NCI-H1436 treated with DMSO at 0.1 percent for 48 hours (cell line): Measurements from ENCODE around the gene KISS1R.

Experiments
- DNase-seq: peaks from one replicate; lab custom pipeline; 2025; lab: John Stamatoyannopoulos, UW

Gene KISS1R

DNA sequence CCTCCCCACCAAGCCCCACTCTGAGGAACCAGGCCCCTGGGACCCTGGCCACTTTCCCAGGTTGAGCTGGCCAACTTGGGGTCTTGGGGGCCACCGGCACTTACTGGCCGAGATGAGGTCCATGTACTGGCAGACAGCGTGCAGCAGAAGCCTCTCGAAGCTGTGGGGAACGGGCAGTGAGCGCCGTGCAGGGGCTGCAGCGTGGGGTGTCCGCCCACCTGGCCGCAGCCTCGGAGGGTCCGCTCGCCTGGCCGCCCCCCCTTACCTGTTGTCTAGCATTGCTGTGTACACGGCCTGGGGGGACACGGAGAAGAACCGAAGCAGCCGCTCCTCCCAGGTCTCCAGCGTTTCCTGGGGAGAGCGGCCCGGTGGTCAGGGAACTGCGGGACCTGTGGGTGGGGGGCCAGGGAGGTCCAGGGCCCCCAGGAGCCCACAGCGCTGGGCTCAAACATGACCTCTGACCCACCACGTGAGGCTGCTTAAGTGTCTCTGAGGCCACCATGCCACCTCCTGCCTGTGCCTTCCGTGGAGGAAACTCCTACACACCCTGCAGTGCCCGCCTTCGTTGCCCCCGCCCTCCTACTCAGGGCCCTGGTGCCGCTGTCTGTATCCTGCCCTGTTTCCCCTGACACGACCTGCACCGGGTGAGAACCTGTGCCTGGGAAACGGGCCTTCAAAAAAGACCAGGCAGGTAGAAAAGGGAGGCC is 17.6 kb upstream of the KISS1R start:
- DNase-seq = no peak

DNA sequence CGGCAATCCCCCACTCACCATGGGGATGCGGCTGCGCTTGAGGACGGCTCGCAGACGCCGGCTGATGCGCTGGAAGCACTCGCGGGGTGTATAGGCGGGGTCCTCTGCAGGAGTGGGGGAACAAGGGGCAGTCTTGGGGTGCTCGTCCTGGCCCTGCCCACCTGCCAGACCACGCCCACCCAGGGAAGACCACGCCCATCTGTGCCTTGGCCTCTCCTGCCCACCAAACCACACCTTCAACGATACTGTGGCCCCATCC is 17.2 kb upstream of the KISS1R start:
- no peak for DNase-seq

DNA sequence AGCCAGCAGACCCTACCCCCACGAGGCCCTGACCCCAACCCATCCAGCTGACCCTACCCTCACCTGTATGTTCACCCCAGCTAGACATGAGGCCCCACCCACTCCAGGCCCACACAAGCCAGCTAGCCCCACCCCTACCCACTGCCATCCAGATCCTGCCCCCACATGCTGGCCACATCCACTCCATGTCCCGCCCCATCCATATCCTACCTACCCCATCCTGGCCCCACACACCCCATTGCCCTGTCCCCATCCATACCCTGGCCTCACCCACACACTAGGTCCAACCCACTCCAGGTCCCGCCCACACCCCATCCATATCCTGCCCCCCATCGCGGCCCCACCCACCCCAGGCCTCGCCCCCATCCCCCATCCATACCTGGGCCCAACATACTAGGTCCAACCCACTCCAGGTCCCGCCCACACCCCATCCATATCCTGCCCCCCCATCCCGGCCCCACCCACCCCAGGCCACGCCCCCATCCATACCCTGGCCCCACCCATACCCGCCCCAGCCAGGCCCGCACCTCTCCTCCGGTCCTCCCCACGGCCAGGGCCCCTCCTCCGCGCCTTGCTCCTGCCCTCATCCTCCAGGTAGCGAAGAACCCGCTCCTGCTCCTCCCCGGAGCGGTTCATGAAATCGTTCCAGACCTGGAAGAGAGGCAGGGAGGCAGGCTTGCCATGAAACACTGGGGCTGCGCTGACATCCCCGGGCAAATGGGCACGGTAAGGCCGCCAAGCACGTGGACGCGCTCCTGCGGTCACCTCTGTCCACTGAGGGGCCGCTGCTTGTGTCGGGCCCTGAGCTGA is 16.6 kb upstream of the KISS1R start:
- DNase-seq = no peak

DNA sequence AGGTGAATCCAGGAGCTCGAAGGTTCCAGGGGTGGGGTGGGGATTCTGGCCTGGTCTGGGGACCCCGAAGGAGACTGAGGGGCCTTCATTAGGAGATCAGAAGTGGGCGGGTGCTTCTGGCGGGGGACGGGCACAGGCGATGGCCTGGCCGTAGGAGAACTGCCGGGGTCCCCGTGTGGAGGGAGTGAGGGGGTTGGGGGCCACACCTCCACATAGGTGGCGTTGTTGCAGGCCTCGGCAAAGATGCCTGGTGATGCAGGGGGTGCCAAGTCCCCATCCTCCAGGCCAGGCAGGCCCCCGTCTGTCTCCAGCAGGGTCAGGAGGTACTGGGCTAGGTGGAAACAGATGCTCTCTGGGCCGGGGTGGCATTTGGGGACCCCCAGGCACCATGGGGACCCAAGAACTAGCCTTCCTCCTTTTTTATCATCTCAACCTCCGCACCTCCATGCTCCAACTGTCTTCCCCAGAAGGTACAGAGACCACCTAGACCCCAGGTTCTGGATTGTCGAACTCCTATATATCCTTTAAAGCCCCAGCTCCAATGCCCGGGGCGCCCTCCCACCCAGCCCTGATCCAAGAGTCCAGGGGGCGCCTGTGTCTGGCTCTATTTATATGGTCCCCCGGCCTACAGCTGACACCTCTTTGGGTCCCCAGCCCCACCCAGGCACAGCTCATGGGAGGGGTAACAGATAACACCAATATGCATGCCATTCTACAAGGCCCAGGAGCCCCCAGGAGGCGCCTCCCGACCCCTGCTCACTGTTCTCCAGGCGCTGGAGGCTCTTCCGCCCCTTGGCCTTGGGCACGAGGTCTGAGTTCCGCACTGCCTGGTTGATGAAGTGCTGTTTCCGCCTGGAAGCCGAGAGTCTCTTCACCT is 15.7 kb upstream of the KISS1R start:
- DNase-seq = no peak

DNA sequence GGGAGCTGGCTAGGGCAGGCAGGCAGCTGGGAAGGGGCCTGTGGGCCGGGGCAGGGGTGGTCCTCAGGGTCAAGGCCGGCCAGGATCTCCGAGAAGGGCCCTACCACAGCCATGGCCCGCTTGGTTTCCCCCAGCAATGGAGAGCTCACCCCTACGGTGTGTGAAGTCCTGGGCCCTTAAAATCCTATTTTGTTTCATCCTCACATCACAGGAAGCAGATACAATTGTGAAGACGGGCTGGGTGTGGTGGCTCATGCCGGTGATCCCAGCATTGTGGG is 15.1 kb upstream of the KISS1R start:
- DNase-seq = no peak

DNA sequence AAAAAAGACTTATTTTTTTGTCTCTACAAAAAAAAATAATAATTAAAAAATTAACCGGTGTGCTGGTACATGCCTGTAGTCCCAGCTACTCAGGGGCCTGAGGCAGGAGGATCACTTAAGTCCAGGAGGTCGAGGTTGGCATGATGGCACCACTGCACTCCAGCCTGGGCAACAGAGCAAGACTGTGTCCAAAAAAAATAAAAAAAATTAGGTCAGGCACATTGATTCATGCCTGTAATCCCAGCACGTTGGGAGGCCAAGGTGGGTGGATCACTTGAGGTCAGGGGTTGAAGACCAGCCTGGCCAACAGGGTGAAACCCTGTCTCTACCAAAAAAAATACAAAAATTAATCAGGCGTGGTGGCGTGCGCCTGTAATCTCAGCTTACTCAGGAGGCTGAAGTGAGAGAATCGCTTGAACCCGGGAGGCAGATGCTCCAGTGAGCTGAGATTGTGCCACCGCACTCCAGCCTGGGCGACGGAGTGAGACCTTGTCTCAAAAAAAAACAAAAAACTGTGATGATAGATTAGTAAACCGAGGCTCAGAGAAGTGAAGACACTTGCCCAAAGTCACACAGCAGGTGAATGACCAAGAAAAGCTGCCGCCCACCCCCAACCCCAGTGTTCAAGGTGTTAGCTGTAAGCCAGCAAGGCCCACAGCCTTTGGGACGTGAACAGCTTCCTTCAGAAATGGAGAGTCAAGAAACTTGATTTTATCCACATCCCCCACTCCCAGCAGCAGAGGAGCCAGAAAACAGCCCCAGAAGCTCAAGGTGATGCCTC is 14.5 kb upstream of the KISS1R start:
- DNase-seq = no peak

DNA sequence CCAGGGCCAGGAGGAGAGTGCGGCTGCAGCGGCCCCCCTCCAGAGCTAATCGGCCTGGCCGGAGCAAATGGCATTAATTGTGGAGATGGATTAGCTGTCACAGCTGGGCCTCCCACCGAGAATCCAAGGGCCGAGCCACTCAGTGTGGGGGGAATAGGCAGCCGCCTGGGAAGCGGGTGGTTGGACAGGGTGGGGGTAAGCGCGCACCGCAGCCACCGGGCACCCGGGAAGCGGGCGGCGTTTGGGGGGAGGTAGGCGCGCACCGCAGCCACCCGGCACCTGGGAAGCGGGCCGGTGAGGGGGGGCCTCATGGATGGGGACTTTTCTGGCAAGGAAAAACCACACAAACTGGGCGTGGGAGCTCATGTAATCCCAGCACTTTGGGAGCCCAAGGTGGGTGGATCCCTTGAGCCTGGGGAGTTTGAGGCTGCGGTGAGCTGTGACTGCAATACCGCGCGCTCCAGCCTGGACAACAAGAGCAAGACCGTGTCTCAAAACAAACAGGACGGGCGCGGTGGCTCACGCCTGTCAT is 13.8 kb upstream of the KISS1R start:
- DNase-seq = no peak

DNA sequence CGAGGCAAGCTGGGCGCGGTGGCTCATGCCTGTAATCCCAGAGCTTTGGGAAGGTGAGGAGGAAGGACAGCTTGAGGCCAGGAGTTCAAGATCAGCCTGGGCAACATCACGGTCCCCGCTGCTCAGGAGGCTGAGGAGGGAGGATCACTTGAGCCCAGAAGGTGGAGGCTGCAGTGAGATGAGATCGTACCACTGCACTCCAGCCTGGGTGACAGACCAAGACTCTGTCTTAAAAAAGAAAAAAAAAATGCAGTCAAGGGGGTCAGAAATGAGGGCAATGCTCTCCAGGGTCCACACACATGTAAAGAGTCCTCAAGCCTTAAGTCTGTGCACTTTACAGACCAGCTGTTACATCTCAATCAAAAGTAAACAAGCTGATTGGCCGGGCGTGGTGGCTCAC is 12.6 kb upstream of the KISS1R start:
- no peak for DNase-seq

DNA sequence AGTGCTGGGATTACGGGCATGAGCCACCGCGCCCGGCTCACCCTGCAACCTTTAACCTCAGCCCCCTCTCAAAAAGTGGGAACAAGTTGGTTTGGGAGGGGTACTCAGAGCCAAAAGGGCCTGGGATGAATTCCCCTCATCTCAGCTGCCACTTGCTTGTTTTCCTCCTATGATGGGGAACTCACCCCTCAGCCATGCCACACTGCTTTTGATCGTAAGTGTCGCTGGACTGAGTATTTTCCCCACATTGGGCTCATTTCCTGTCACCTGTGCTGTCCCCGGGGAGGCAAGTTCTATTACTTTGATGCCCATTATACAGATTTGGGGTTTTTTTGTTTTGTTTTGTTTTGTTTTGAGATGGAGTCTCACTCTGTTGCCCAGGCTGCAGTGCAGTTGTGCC is 10.7 kb upstream of the KISS1R start:
- DNase-seq = no peak

DNA sequence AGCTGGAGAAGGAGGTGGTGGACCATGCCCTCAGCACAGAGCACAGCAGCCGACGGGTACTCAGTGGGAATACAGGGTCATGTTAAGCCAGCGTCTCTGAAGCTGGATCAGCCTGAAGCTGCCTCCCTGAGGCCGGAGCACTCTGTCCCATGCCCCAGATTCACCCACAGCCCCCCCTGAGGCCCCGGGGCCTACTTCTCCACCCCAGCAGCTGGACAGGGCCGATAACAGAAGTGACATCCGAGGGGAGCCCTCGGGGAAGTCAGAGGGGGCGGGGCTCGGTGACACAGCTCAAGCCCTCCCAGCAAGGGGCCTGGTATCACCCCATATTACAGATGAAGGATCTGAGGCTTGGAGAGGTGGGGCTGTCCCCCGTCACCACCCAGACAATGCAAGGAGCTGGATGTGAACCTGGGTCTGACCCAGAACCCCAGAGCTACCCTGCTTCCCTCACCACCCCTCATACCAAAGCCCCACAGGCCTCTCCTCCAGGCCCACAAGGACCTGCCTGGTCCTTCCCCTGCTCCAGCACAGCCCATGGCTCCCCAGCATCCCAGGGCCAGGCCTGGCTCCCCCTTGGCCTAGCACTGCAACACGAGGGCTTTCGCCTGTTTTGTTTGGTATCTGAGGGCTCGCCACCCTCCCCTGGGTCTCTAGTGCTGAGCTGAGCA is 9.8 kb upstream of the KISS1R start:
- DNase-seq = no peak

DNA sequence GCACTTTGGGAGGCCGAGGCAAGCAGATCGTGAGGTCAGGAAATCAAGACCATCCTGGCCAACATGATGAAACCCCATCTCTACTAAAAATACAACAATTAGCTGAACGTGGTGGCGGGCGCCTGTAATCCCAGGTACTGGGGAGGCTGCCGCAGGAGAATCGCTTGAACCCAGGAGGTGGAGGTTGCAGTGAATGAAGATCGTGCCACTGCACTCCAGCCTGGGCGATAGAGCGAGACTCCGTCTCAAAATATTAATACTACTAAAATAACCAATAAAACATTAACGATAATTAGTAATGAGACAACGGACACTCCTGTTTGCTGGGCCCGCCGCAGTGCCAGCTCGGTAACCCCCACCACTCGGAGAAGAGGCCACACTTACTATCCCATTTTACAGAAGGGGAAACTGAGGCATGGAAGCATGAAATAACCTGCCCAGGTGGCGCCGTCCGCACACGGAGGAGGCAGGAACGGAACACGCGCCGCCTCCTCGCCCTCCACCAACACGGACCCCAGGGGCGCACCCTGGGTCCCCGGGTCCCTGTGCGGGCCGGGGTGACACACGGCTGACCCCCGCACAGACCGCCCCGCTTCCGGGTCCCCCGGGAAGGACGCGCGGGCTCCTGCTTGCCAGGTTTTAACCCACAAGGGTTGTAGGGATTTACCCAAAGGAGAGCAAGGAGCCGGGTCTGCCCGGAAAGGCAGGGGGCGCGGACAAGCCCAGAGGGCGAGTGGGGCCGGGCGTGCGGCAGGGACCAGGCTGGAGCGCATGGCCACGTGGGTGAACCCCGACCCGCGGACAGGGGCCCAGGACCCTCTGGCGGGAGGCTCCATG is 5.7 kb upstream of the KISS1R start:
- no peak for DNase-seq

DNA sequence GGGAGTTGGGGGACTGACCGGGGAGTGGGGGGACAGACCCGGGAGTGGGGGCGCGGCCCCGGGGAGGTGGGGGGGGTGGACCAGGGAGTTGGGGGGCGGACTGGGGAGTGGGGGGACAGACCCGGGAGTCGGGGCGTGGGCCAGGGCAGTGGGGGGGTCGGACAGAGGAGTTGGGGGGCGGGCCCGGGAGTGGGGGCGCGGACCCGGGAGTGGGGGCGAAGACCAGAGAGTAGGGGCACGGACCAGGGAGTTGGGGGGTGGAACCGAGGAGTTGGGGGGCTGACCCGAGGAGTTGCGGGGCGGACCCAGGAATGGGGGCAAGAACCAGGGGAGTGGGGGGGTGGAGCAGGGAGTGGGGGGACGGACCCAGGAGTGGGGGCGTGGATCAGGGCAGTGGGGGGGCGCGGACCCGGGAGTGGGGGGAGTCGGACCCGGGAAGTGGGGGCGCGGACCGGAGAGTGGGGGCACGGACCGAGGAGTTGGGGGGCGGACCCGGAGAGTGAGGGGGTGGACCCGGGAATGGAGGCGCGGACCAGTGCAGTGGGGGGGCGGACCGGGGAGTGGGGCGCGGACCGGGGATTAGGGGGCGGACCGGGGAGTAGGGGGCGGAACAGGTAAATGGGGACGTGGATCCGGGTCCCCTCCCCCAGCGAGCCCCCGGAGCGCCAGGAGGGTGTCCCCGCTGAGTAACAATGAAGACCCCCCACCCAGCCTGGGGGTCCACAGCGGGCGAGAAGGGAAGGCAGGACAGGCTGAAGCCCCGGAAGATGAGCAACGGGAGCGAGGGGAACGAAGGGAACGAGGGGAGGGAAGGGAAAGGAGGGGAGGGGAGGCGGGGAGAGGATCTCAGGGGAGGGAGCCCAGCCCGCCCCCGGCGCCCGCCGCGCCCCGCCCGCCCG is 4.7 kb upstream of the KISS1R start:
- DNase-seq = no peak

DNA sequence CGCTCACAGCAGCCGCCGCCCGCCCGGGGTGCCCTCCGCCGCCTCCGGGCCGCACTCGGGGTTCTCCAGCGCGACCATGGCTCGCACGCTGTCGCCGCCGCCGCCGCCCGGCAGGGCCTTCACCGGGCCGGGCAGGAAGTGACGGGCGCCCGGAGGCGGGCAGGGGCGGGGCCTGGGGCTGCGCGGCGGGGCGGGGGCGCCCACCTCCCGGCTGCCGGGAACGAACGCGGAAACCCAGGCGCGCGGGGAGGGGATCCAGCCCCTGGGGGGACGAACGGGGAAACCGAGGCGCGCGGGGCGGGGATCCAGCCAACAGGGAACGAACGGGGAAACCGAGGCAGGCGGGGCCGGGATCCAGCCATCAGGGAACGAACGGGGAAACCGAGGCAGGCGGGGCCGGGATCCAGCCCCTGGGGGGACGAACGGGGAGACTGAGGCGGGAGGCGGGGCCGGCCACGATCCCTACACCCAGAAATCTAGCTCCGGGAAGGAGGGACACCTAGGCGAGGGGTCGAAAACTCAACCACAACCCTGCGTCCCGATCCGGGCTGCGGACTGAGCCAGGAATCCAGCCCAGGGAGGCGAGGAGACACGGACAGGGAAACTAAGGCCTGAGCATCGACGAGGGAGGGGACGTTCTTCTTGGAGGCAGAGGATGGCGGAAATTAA is 3.9 kb upstream of the KISS1R start, which contains the start of gene R3HDM4:
TSS of gene R3HDM4 (minus strand) at position 140 of the 669 bp plus-strand sequence. CDS start at position 78, 62 bp downstream.
- DNase-seq = no peak

DNA sequence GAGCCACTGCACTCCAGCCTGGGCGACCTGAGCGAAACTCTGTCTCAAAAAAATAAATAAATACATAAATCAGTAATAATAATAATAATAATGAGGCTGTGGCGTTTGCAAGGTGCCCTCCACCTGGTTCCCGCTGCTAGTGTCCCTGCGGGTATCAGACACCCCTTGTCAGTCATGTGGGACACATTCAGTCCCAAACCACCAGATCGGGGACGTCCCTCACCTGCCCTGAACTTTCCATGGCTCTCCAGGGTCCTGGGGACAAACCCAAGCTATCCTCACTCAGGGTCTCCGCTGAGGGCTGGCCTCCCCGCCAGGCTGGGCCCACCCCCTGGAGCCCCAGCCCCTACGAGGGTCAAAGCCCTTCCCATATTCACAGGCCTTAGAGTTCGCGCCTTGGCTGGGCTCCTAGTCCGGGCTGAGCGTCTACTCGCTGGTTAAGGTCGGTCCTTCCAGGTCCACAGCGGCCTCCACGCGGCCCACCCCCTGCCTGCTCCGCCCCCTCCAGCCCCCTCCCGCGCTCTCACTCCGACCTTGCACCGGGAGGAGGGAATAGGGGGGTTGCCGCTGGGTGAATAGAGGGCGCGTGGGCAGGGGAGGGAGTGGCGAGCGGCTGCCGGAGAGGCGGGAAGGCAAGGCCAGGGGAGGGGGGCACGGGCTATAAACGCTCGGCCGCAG is 349 bp upstream of the KISS1R start:
- no peak for DNase-seq

DNA sequence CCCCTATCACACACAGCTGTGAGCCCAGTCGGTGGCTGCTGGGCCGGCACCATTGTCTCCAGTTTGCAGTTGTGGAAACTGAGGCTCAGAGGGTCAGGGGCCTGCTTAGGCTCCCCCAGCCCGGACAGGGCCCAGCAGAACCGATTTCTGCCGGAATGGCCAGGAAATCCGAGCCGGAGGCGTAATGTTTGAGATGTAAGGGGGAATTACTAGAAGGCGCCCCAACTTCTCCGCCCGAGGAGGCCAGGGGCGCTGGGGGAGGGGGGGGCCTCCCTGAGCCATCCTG is 962 bp downstream of the KISS1R start:
- no peak for DNase-seq

DNA sequence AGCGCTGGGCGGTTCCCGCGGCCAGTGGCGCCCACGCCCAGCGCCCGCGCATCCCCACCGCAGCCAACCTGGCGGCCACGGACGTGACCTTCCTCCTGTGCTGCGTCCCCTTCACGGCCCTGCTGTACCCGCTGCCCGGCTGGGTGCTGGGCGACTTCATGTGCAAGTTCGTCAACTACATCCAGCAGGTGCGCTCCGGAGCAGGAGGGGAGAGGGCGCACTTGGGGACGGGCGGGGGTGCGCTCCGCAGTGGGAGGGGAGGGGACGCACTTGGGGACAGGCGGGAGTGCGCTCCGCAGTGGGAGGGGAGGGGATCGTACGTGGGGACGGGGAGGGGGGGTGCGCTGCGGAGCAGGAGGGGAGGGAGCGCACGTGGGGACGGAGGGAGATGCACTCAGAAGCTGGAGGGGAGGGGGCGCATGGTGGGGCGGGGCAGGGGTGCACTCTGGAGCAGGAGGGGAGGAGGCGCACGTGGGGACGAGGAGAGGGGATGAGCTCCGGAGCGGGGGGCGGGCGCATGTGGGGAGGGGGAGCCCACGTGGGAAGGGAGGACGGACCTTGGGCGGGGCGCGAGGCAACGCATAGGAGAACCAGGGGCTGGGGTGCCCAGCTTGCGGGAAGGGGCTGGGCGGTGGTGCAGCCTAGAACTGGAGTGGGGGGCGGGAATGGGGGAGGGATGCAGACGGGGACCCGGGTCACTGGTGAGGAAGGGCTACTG is 1.5 kb downstream of the KISS1R start:
- no peak for DNase-seq

DNA sequence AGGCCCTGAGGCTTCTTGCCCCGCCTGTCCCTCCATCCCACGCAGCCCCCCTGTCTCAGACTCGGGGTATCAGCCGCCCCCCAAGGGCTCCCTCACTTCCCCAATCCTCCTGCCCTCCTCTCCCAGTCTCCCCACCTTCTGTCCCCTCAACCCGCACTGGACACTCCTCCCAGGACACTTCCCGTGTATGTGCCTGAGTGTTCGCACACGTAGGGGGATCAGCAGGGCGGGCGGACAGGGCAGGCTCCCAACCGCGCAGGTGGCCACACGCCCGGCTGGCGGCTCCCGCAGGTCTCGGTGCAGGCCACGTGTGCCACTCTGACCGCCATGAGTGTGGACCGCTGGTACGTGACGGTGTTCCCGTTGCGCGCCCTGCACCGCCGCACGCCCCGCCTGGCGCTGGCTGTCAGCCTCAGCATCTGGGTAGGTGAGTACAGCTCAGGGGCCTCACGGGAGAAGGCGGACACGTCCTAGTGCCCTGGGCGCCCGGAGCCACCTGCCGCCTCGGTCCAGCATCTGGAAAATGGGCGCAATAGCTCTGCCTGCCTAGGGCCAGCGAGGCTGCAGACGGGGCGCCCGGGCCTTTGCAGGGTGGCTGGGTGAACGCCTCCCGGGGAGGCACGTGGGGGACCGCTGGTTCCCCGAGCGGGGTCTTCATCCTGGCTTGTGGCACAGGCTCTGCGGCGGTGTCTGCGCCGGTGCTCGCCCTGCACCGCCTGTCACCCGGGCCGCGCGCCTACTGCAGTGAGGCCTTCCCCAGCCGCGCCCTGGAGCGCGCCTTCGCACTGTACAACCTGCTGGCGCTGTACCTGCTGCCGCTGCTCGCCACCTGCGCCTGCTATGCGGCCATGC is 2.3 kb downstream of the KISS1R start:
- DNase-seq = no peak
